ENCODE results near the gene SYCN. TPM values are rescaled to one million over a fixed set of nuclear protein-coding genes. Genes with fewer than 3 reads are reported as not detected.

SYCN gene
- total RNA-seq, 2 experiments from 2014 or later = not detected

GRCh38 chr19:39178296-39179006 lies 25.6 kb downstream of the SYCN start:
- H3K27ac ChIP-seq (ENCODE audit: low read depth, low read length, poor library complexity, severe bottlenecking) = no peak overlapping the region
- no peaks in the 10 kb centered on the region for H4K20me1 ChIP-seq (ENCODE audit: insufficient read depth, low read length)
- POLR2A ChIA-PET = no interaction called here
- DNase-seq (ENCODE audit: low spot score) = no peak
- CTCF ChIA-PET (ENCODE audit: unreplicated experiment) = no interaction called here
- intact Hi-C loops (cut with micrococcal nuclease; ENCODE audit: unreplicated experiment) = no loop called here
- TF ChIP-seq EZH2phosphoT487 (IDR thresholded peaks at IDR 0.05; ENCODE audit: borderline replicate concordance, low read depth, low read length) (no peak), CTCF (conservative IDR thresholded peaks at IDR 0.05; ENCODE audit: low read length) (no peak)
- 0 out of 2 replicates have a peak, but pooled peaks cover 4% of the 10 kb centered on the region for H3K36me3 ChIP-seq (ENCODE audit: insufficient read depth, low read length)
- no peaks in the 10 kb centered on the region for H3K9me2 ChIP-seq (ENCODE audit: insufficient read depth, low read length)
- H2AFZ ChIP-seq (ENCODE audit: low read length) = no peak overlapping the region
- no peak overlapping the region for H3K4me3 ChIP-seq (ENCODE audit: low read depth, low read length, poor library complexity, severe bottlenecking)
- H3K79me2 ChIP-seq (ENCODE audit: insufficient read depth, low read depth, low read length) = no peaks in the 10 kb centered on the region
- H3K4me1 ChIP-seq (ENCODE audit: insufficient read depth, low read length, poor library complexity, severe bottlenecking) = no peaks in the 10 kb centered on the region
- BruUV-seq (replicated peaks) = no TSS peak
- H3K4me2 ChIP-seq (ENCODE audit: low read length) = no peak overlapping the region
- no peaks in the 10 kb centered on the region for H3K9me3 ChIP-seq (ENCODE audit: low read length)

- H3K4me2 ChIP-seq (ENCODE audit: low read length) = no peak overlapping the region
- TF ChIP-seq EZH2phosphoT487 (IDR thresholded peaks at IDR 0.05; ENCODE audit: borderline replicate concordance, low read depth, low read length) = no peak
- no peak for TF ChIP-seq CTCF (conservative IDR thresholded peaks at IDR 0.05; ENCODE audit: low read length)
- no peak overlapping the region for H3K4me3 ChIP-seq (ENCODE audit: low read depth, low read length, poor library complexity, severe bottlenecking)
- H3K9me2 ChIP-seq (ENCODE audit: insufficient read depth, low read length) = no peaks in the 10 kb centered on the region
- no peaks in the 10 kb centered on the region for H4K20me1 ChIP-seq (ENCODE audit: insufficient read depth, low read length)
- intact Hi-C loops (cut with micrococcal nuclease; ENCODE audit: unreplicated experiment) = no loop called here
- ChIA-PET POLR2A (interaction anchor here (0.6 kb wide), 1 partner anchor 12 kb away, joined by 3 read pairs; no protein-coding TSS in a partner anchor), CTCF (ENCODE audit: unreplicated experiment) (no interaction called here)
- 0 out of 2 replicates have a peak, but pooled peaks cover 4% of the 10 kb centered on the region for H3K36me3 ChIP-seq (ENCODE audit: insufficient read depth, low read length)
- no peaks in the 10 kb centered on the region for H3K4me1 ChIP-seq (ENCODE audit: insufficient read depth, low read length, poor library complexity, severe bottlenecking)
- no peaks in the 10 kb centered on the region for H3K9me3 ChIP-seq (ENCODE audit: low read length)
- no peak for DNase-seq (ENCODE audit: low spot score)
- H3K79me2 ChIP-seq (ENCODE audit: insufficient read depth, low read depth, low read length) = no peaks in the 10 kb centered on the region
- BruUV-seq (replicated peaks) = no TSS peak
- H2AFZ ChIP-seq (ENCODE audit: low read length) = no peak overlapping the region
- H3K27ac ChIP-seq (ENCODE audit: low read depth, low read length, poor library complexity, severe bottlenecking) = no peak overlapping the region
These were observed 26.3 kb downstream of the SYCN start for GRCh38 chr19:39177736-39178135.

GRCh38 chr19:39177110-39177699 lies 26.9 kb downstream of the SYCN start:
- Histone ChIP-seq H3K4me1 (ENCODE audit: insufficient read depth, low read length, poor library complexity, severe bottlenecking) (no peaks in the 10 kb centered on the region), H3K9me3 (ENCODE audit: low read length) (no peaks in the 10 kb centered on the region), H4K20me1 (ENCODE audit: insufficient read depth, low read length) (no peaks in the 10 kb centered on the region), H3K27ac (ENCODE audit: low read depth, low read length, poor library complexity, severe bottlenecking) (no peak overlapping the region), H3K4me2 (ENCODE audit: low read length) (no peak overlapping the region), H3K36me3 (ENCODE audit: insufficient read depth, low read length) (0 out of 2 replicates have a peak, but pooled peaks cover 4% of the 10 kb centered on the region), H2AFZ (ENCODE audit: low read length) (no peak overlapping the region), H3K4me3 (ENCODE audit: low read depth, low read length, poor library complexity, severe bottlenecking) (no peak overlapping the region), H3K79me2 (ENCODE audit: insufficient read depth, low read depth, low read length) (no peaks in the 10 kb centered on the region), H3K9me2 (ENCODE audit: insufficient read depth, low read length) (no peaks in the 10 kb centered on the region)
- ChIA-PET CTCF (ENCODE audit: unreplicated experiment) (no interaction called here), POLR2A (interaction anchor here (0.6 kb wide), 1 partner anchor 13 kb away, joined by 3 read pairs; no protein-coding TSS in a partner anchor)
- BruUV-seq (replicated peaks) = no TSS peak
- intact Hi-C loops (cut with micrococcal nuclease; ENCODE audit: unreplicated experiment) = no loop called here
- TF ChIP-seq CTCF (conservative IDR thresholded peaks at IDR 0.05; ENCODE audit: low read length) (no peak), EZH2phosphoT487 (IDR thresholded peaks at IDR 0.05; ENCODE audit: borderline replicate concordance, low read depth, low read length) (no peak)
- DNase-seq (ENCODE audit: low spot score) = no peak

Measured in OCI-LY7 (cell line).